Activated effector memory CD4-positive, alpha-beta T cell treated with Interleukin-2 at 50 U/mL for 16 hours (primary cell): ENCODE measurements around the gene MTR.

Experiments used
- DNase-seq: peaks from one replicate; pipeline ENCODE4 v3.0.0-alpha.2; 2020

MTR gene

GRCh38 chr1:236795035-236795756, at the start of gene MTR:
Gene MTR (plus strand): TSS chr1:236795292. CDS start chr1:236795704, 412 bp downstream.
- DNase-seq, result peak; percentile 95

GRCh38 chr1:236746785-236747184, 48.3 kb upstream of the MTR start:
- no peak for DNase-seq

- no peak for DNase-seq
Measured at GRCh38 chr1:236747311-236747985, 47.6 kb upstream of the MTR start.

GRCh38 chr1:236748268-236748870, 46.7 kb upstream of the MTR start:
- no peak for DNase-seq

- DNase-seq, result no peak
Measured at GRCh38 chr1:236750928-236751327, 44.2 kb upstream of the MTR start.

- DNase-seq, result no peak
Measured at GRCh38 chr1:236751385-236751784, 43.7 kb upstream of the MTR start.

GRCh38 chr1:236751935-236752334, 43.2 kb upstream of the MTR start:
- DNase-seq, result no peak

- no peak for DNase-seq
Measured at GRCh38 chr1:236753516-236753915, 41.6 kb upstream of the MTR start.

- no peak for DNase-seq
Measured at GRCh38 chr1:236753964-236754363, 41.1 kb upstream of the MTR start.

GRCh38 chr1:236754525-236755210, 40.4 kb upstream of the MTR start:
- no peak for DNase-seq

GRCh38 chr1:236757640-236758039, 37.5 kb upstream of the MTR start:
- DNase-seq, result no peak

GRCh38 chr1:236759252-236759859, 35.7 kb upstream of the MTR start:
- no peak for DNase-seq

- DNase-seq, result no peak
Measured at GRCh38 chr1:236760480-236760879, 34.6 kb upstream of the MTR start.

- DNase-seq, result no peak
Measured at GRCh38 chr1:236760986-236761385, 34.1 kb upstream of the MTR start.

GRCh38 chr1:236761397-236762132, 33.5 kb upstream of the MTR start:
- DNase-seq, result no peak

GRCh38 chr1:236762410-236762809, 32.7 kb upstream of the MTR start:
- no peak for DNase-seq

GRCh38 chr1:236765831-236766230, 29.3 kb upstream of the MTR start:
- no peak for DNase-seq

- no peak for DNase-seq
Measured at GRCh38 chr1:236766506-236766905, 28.6 kb upstream of the MTR start.

GRCh38 chr1:236767276-236767675, 27.8 kb upstream of the MTR start:
- no peak for DNase-seq

- no peak for DNase-seq
Measured at GRCh38 chr1:236768601-236769000, 26.5 kb upstream of the MTR start.

GRCh38 chr1:236773919-236774318, 21.2 kb upstream of the MTR start:
- DNase-seq, result no peak

GRCh38 chr1:236774926-236775325, 20.2 kb upstream of the MTR start:
- no peak for DNase-seq
